ENCODE data around the gene MLLT11.

The MLLT11 gene

DNA sequence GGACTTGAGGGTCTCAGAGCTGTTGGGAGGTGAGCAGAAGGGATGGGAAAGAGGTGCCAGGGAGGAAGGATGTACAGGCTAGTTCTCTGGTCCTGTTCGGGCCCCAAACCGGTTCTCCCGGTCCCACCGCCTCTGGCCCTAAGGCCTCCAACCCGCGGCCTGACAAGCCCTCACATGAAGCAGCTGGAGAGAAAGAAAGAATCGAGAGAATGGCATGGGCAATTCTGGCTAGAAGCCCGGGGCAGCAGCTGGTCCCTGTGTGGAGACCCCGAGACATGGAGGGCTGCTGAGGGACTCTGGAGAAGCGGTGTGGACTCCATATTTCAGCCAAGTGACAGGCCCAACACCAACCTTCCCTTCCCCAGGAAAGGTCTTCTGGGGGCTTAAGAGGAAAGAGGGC lies 1.5 kb upstream of the MLLT11 start:
- no peak overlapping the region for H4K8ac ChIP-seq (ENCODE audit: low read depth, low read length)
- H3K27ac ChIP-seq (ENCODE audit: low read depth, low read length): peak overlapping the region; percentile 81

DNA sequence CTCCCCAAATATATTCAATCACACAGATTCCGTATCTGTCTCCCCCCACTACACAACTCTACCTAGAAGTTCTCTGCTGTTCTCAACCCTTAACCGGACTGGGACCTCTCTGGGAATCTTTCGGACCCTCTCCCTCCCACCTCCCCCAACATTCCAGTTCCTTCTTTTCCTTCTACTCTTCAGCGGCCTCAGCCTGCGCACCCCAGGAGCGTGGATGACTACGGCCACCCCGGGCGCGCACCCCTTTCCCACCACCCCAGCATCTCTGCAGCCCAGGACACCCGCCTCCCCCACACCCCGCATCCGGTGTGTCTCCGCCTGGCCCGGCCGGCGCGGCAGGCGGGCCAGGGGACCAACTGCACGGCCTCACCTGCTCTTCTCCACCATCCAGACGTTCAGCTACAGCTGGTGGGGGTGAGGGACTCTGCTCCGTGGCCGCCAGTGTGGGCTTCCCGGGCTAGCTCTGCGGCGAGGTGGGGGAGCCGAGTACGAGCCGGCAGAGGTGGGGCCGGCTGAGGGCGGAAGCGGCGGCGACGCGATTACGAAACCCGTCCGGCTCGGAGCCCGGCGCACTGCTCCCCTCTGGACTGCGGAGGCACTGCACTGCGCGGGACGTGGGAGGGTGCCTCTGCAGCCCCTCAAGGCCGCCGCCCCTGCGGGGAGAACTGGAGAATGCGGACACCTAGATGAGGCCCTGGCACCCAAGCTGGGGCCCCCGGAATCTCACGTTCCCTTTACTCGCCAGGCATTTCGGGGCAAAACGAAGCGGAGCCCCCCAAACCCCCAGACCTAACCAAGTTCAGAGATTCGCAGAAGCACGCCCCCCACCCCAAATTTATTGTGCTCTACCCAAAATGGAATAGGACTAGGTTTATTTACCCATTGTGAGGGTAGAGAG lies 839 bp upstream of the MLLT11 start, which contains the start of gene CDC42SE1:
TSS of gene CDC42SE1 (minus strand) at position 514 of the 898 bp plus-strand sequence. CDS start 3,892 bp downstream, outside the sequence.
- Histone ChIP-seq H3K27ac (ENCODE audit: low read depth, low read length) (peak within 1 kb of the TSS; percentile 92), H3K79me1 (ENCODE audit: low read length) (peaks cover 18% of the 10 kb centered on the region), H4K8ac (ENCODE audit: low read depth, low read length) (peak within 1 kb of the TSS; percentile 69), H2BK5ac (ENCODE audit: low read length) (peak within 1 kb of the TSS; percentile 66), H2AK5ac (ENCODE audit: low read length) (peak within 1 kb of the TSS; percentile 81), H3K4me2 (ENCODE audit: low read length) (peak within 1 kb of the TSS; percentile 90), H3K4me1 (ENCODE audit: control insufficient read depth, low read depth, low read length) (peaks cover 8% of the 10 kb centered on the region), H4K5ac (ENCODE audit: low read length) (peak within 1 kb of the TSS; percentile 92), H3K18ac (ENCODE audit: low read length) (peak within 1 kb of the TSS; percentile 94), H3K23ac (ENCODE audit: low read length) (peak within 1 kb of the TSS; percentile 95), H3K79me2 (ENCODE audit: control insufficient read depth, insufficient read depth, low read length) (peaks cover 66% of the 10 kb centered on the region), H3K36me3 (ENCODE audit: control insufficient read depth, insufficient read depth, low read length) (peaks cover 9% of the 10 kb centered on the region), H3K56ac (ENCODE audit: low read length) (peak within 1 kb of the TSS; percentile 96), H2BK120ac (ENCODE audit: low read depth, low read length) (peak within 1 kb of the TSS; percentile 76), H3K27me3 (ENCODE audit: insufficient read depth, low read length, poor library complexity) (no peaks in the 10 kb centered on the region), H3K4ac (ENCODE audit: low read depth, low read length) (peak within 1 kb of the TSS; percentile 95), H3K4me3 (ENCODE audit: low read length) (peak within 1 kb of the TSS; percentile 91), H3K9ac (ENCODE audit: low read length) (peak within 1 kb of the TSS; percentile 89), H2BK15ac (replicated peaks; ENCODE audit: low read depth) (no peak within 1 kb of the TSS)
- peak; percentile 94 for DNase-seq
- WGBS (ENCODE audit: extremely low coverage, insufficient coverage, low lambda C conversion rate): no CpG with 5 or more reads among the region's 58 CpGs

More for the DNA sequence above, 1.5 kb upstream of the MLLT11 start:
- peak overlapping the region; percentile 90 for H3K4me2 ChIP-seq (ENCODE audit: low read length)
- no peak overlapping the region for H4K5ac ChIP-seq (ENCODE audit: low read length)
- peak overlapping the region; percentile 89 for H3K9ac ChIP-seq (ENCODE audit: low read length)
- peak overlapping the region; percentile 5 for H2BK120ac ChIP-seq (ENCODE audit: low read depth, low read length)
- H2BK15ac ChIP-seq (replicated peaks; ENCODE audit: low read depth): no peak overlapping the region
- peak; percentile 76 for DNase-seq
- H3K79me2 ChIP-seq (ENCODE audit: control insufficient read depth, insufficient read depth, low read length): peaks cover 62% of the 10 kb centered on the region
- H3K27me3 ChIP-seq (ENCODE audit: insufficient read depth, low read length, poor library complexity): no peaks in the 10 kb centered on the region
- no peak overlapping the region for H3K23ac ChIP-seq (ENCODE audit: low read length)
- H3K79me1 ChIP-seq (ENCODE audit: low read length): peaks cover 20% of the 10 kb centered on the region
- H3K4ac ChIP-seq (ENCODE audit: low read depth, low read length): peak overlapping the region; percentile 45
- H3K18ac ChIP-seq (ENCODE audit: low read length): peak overlapping the region; percentile 72
- peak overlapping the region; percentile 96 for H3K56ac ChIP-seq (ENCODE audit: low read length)
- WGBS (ENCODE audit: extremely low coverage, insufficient coverage, low lambda C conversion rate): no CpG with 5 or more reads among the region's 10 CpGs
- H3K4me3 ChIP-seq (ENCODE audit: low read length): peak overlapping the region; percentile 91
- H2BK5ac ChIP-seq (ENCODE audit: low read length): peak overlapping the region; percentile 66
- peaks cover 12% of the 10 kb centered on the region for H3K36me3 ChIP-seq (ENCODE audit: control insufficient read depth, insufficient read depth, low read length)
- H2AK5ac ChIP-seq (ENCODE audit: low read length): peak overlapping the region; percentile 81
- peaks cover 7% of the 10 kb centered on the region for H3K4me1 ChIP-seq (ENCODE audit: control insufficient read depth, low read depth, low read length)

DNA sequence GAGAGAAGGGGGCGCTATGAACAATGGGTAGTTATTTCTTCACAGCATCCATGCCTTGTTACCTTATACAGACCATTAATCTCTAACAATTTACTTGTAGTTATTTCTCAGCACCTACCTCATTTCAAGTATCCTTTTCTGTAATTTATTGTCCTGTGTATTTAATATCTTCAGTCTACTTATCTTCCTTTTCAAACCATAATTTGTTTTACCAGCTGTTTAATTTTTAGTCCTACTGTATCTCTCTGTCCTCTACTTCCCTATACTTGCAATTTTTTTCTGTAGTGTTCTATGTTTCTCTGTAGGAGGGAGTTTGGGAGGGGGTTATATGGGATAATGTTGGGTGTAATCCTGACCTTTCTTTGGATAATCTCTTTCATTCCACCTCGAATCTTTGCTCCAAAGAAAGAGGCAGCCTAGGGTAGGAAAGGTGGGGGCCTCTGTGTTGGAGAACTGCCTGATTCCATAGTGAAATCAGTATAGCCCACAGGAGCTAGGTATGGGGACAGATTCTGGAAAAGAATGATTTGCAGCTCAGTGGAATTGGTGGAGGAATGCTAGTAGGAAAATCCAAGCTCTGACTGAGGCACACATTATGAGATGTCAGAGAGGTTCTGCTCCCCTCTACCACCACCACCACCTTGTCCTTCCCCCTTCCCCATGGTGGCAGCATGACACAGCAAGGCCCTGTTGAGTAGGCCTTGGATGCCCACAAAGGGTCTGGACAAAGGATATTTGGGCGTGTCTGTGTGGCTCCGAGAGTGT lies 642 bp downstream of the MLLT11 start:
- Histone ChIP-seq H3K4me1 (ENCODE audit: control insufficient read depth, low read depth, low read length) (peaks cover 10% of the 10 kb centered on the region), H3K56ac (ENCODE audit: low read length) (peak overlapping the region; percentile 92), H3K27ac (ENCODE audit: low read depth, low read length) (peak overlapping the region; percentile 92), H3K18ac (ENCODE audit: low read length) (peak overlapping the region; percentile 94), H2AK5ac (ENCODE audit: low read length) (peak overlapping the region; percentile 60), H3K79me2 (ENCODE audit: control insufficient read depth, insufficient read depth, low read length) (peaks cover 74% of the 10 kb centered on the region), H3K9ac (ENCODE audit: low read length) (peak overlapping the region; percentile 89), H2BK5ac (ENCODE audit: low read length) (peak overlapping the region; percentile 38), H3K36me3 (ENCODE audit: control insufficient read depth, insufficient read depth, low read length) (peaks cover 7% of the 10 kb centered on the region), H2BK120ac (ENCODE audit: low read depth, low read length) (no peak overlapping the region), H3K4ac (ENCODE audit: low read depth, low read length) (peak overlapping the region; percentile 95), H4K8ac (ENCODE audit: low read depth, low read length) (no peak overlapping the region), H3K23ac (ENCODE audit: low read length) (no peak overlapping the region), H3K27me3 (ENCODE audit: insufficient read depth, low read length, poor library complexity) (no peaks in the 10 kb centered on the region), H2BK15ac (replicated peaks; ENCODE audit: low read depth) (no peak overlapping the region), H4K5ac (ENCODE audit: low read length) (no peak overlapping the region), H3K4me3 (ENCODE audit: low read length) (peak overlapping the region; percentile 82), H3K4me2 (ENCODE audit: low read length) (peak overlapping the region; percentile 40), H3K79me1 (ENCODE audit: low read length) (peaks cover 17% of the 10 kb centered on the region)
- peak; percentile 64 for DNase-seq
- no CpG with 5 or more reads among the region's 4 CpGs for WGBS (ENCODE audit: extremely low coverage, insufficient coverage, low lambda C conversion rate)

DNA sequence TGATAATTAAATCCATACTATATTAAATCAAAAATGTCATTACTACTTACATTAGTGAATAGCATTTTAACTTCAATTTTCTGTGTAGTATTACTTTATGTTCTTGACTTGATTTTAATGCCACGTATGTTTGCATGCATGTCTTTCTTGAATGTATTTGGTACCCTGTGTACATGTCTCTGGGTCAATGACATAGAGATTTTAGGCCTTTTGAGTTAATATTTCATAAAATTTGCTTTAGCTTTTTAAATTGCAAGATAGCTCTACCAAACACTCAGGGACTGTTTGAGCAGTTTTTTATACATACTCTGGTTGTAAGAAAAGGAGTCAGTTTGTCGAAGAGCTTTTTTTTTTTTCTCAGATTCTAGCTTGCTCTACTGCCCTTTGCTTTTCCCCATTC lies 1.5 kb downstream of the MLLT11 start:
- H4K5ac ChIP-seq (ENCODE audit: low read length): no peak overlapping the region
- no peak overlapping the region for H3K4ac ChIP-seq (ENCODE audit: low read depth, low read length)
- no peak overlapping the region for H3K23ac ChIP-seq (ENCODE audit: low read length)
- H3K56ac ChIP-seq (ENCODE audit: low read length): peak overlapping the region; percentile 92
- no CpG with 5 or more reads among the region's 2 CpGs for WGBS (ENCODE audit: extremely low coverage, insufficient coverage, low lambda C conversion rate)
- H2BK5ac ChIP-seq (ENCODE audit: low read length): no peak overlapping the region
- DNase-seq: no peak
- peaks cover 7% of the 10 kb centered on the region for H3K4me1 ChIP-seq (ENCODE audit: control insufficient read depth, low read depth, low read length)
- H3K18ac ChIP-seq (ENCODE audit: low read length): no peak overlapping the region
- H2BK120ac ChIP-seq (ENCODE audit: low read depth, low read length): no peak overlapping the region
- peaks cover 71% of the 10 kb centered on the region for H3K79me2 ChIP-seq (ENCODE audit: control insufficient read depth, insufficient read depth, low read length)
- peak overlapping the region; percentile 21 for H3K4me3 ChIP-seq (ENCODE audit: low read length)
- peak overlapping the region; percentile 89 for H3K9ac ChIP-seq (ENCODE audit: low read length)
- H3K4me2 ChIP-seq (ENCODE audit: low read length): peak overlapping the region; percentile 54
- no peak overlapping the region for H2AK5ac ChIP-seq (ENCODE audit: low read length)
- no peak overlapping the region for H4K8ac ChIP-seq (ENCODE audit: low read depth, low read length)
- peaks cover 11% of the 10 kb centered on the region for H3K79me1 ChIP-seq (ENCODE audit: low read length)
- H3K36me3 ChIP-seq (ENCODE audit: control insufficient read depth, insufficient read depth, low read length): peaks cover 3% of the 10 kb centered on the region
- H3K27ac ChIP-seq (ENCODE audit: low read depth, low read length): no peak overlapping the region
- no peak overlapping the region for H2BK15ac ChIP-seq (replicated peaks; ENCODE audit: low read depth)
- H3K27me3 ChIP-seq (ENCODE audit: insufficient read depth, low read length, poor library complexity): no peaks in the 10 kb centered on the region

DNA sequence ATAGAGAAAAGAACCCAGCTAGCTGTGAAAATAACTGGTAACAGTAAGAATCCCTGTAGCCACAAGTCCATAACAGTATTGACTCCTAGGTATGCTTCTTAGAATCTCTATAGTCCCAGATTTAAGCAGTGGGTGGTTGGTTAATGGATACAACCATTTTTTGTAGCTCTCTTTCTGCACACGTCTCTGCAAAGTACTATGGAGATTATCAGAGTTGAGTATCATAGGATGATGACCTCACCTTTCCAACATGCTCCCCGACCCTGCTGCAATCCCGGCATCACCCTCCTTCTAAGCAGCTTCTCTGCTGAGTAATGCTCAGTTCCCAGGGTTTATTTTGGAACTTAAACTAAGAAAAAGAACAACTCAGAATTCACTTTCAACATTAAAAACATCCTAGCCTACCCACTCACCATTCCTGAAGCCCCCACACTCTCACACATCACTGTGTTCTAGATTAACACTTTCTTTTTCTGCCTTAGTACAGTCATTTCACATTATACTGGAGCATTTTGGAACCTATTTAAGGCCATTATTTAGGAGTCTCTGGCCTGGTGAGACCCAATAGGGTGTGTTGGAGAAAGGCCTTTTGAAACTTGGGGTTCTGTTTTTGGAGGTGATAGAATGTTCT lies 2.7 kb downstream of the MLLT11 start:
- Histone ChIP-seq H2BK120ac (ENCODE audit: low read depth, low read length) (no peak overlapping the region), H3K36me3 (ENCODE audit: control insufficient read depth, insufficient read depth, low read length) (peaks cover 5% of the 10 kb centered on the region), H3K4me3 (ENCODE audit: low read length) (no peak overlapping the region), H4K5ac (ENCODE audit: low read length) (no peak overlapping the region), H3K56ac (ENCODE audit: low read length) (peak overlapping the region; percentile 6), H3K4ac (ENCODE audit: low read depth, low read length) (no peak overlapping the region), H3K18ac (ENCODE audit: low read length) (no peak overlapping the region), H3K27ac (ENCODE audit: low read depth, low read length) (no peak overlapping the region), H2BK5ac (ENCODE audit: low read length) (no peak overlapping the region), H3K4me1 (ENCODE audit: control insufficient read depth, low read depth, low read length) (peaks cover 5% of the 10 kb centered on the region), H3K79me1 (ENCODE audit: low read length) (peaks cover 11% of the 10 kb centered on the region), H3K9ac (ENCODE audit: low read length) (peak overlapping the region; percentile 33), H3K27me3 (ENCODE audit: insufficient read depth, low read length, poor library complexity) (no peaks in the 10 kb centered on the region), H3K23ac (ENCODE audit: low read length) (no peak overlapping the region), H4K8ac (ENCODE audit: low read depth, low read length) (no peak overlapping the region), H2AK5ac (ENCODE audit: low read length) (no peak overlapping the region), H2BK15ac (replicated peaks; ENCODE audit: low read depth) (no peak overlapping the region), H3K79me2 (ENCODE audit: control insufficient read depth, insufficient read depth, low read length) (peaks cover 64% of the 10 kb centered on the region), H3K4me2 (ENCODE audit: low read length) (peak overlapping the region; percentile 25)
- DNase-seq: peak; percentile 80
- no CpG with 5 or more reads among the region's 3 CpGs for WGBS (ENCODE audit: extremely low coverage, insufficient coverage, low lambda C conversion rate)
